Fibroblast of lung (primary cell): ENCODE results near the gene USP32. TPM values are rescaled to one million over a fixed set of nuclear protein-coding genes. Genes with fewer than 3 reads are reported as not detected.

Source experiments
- DNase-seq, 2 donors: peaks; one replicate each; pipeline versions ENCODE4 v3.0.0 to v3.0.0-alpha.2; 2010; ENCODE audit warnings: low read depth in 2 of 2
- H2AFZ ChIP-seq: 2 replicates; pipeline ENCODE4 v1.5.1; 2012; ENCODE audit warnings: low read length, control low read depth, inconsistent platforms
- H3K27ac ChIP-seq: 2 replicates; pipeline ENCODE4 v1.5.1; 2011; ENCODE audit warnings: low read length, control low read depth; ENCODE audit not compliant: insufficient read depth
- H3K27me3 ChIP-seq: 2 replicates; pipeline ENCODE4 v1.5.1; 2011; ENCODE audit warnings: mild to moderate bottlenecking, low read length; ENCODE audit not compliant: control insufficient read depth, insufficient read depth
- H3K36me3 ChIP-seq: 2 replicates; pipeline ENCODE4 v1.5.1; 2011; ENCODE audit warnings: low read length; ENCODE audit not compliant: control insufficient read depth, insufficient read depth
- H3K4me1 ChIP-seq: 2 replicates; pipeline ENCODE4 v1.5.1; 2011; ENCODE audit warnings: low read length; ENCODE audit not compliant: control insufficient read depth, insufficient read depth; ENCODE audit errors: extremely low read depth
- H3K4me2 ChIP-seq: 2 replicates; pipeline ENCODE4 v1.5.1; 2011; ENCODE audit warnings: low read length, control low read depth; ENCODE audit not compliant: insufficient read depth; ENCODE audit errors: extremely low read depth
- H3K4me3 ChIP-seq, 4 experiments: fragments of 200-600 bp in 1 of 4; sonication (generic) in 1 of 4; replicated peaks in 1 of 4; 2 replicates each; pipeline ENCODE4 v1.5.1; 2011 to 2016; ENCODE audit warnings: low read length in 4 of 4, low read depth in 3 of 4, mild to moderate bottlenecking in 3 of 4, control low read depth in 2 of 4, inconsistent platforms in 1 of 4, mixed read lengths in 1 of 4; ENCODE audit not compliant: insufficient read depth in 1 of 4; ENCODE audit errors: control extremely low read depth in 1 of 4
- H3K79me2 ChIP-seq: 2 replicates; pipeline ENCODE4 v1.5.1; 2012; ENCODE audit warnings: mild to moderate bottlenecking, low read length, inconsistent platforms; ENCODE audit not compliant: control insufficient read depth, insufficient read depth
- H3K9ac ChIP-seq: 2 replicates; pipeline ENCODE4 v1.5.1; 2011; ENCODE audit warnings: mild to moderate bottlenecking, low read length, control low read depth; ENCODE audit not compliant: insufficient read depth
- H3K9me3 ChIP-seq: 2 replicates; pipeline ENCODE4 v1.5.1; 2012; ENCODE audit warnings: low read depth, low read length; ENCODE audit not compliant: control insufficient read depth, insufficient read depth
- H4K20me1 ChIP-seq: 2 replicates; pipeline ENCODE4 v1.5.1; 2011; ENCODE audit warnings: low read length; ENCODE audit not compliant: control insufficient read depth, insufficient read depth; ENCODE audit errors: extremely low read depth
- EZH2 ChIP-seq: IDR thresholded peaks from 2 replicates; pipeline ENCODE4 v1.5.1; 2012; ENCODE audit warnings: low read length, control low read depth, mild to moderate bottlenecking; ENCODE audit errors: missing control alignments
- polyA plus RNA-seq, 2 donors: library from polyadenylated mRNA; depleted of rRNA in 1 of 2; stranded (reverse) in 1 of 2; unstranded in 1 of 2; fragments of >200 nt; gene quantifications; 2 replicates each; pipeline ENCODE4 v1.2.1, GENCODE V29; 2011 to 2012; ENCODE audit warnings: missing spikeins in 1 of 2
- total RNA-seq: library from RNA; depleted of rRNA; stranded (reverse); fragments of >200 nt; gene quantifications from 2 replicates; pipeline ENCODE4 v1.2.1, GENCODE V29; 2014
- TF ChIP-seq, protein P1 (sequence below), 2 donors: IDR thresholded peaks in 1 of 2; conservative IDR thresholded peaks in 1 of 2; 1 replicate in 1 of 2; 2 replicates in 1 of 2; pipeline ENCODE4 v1.5.1; 2011 to 2012; ENCODE audit warnings: low read length in 2 of 2, control low read depth in 1 of 2, inconsistent platforms in 1 of 2, low read depth in 1 of 2, mild to moderate bottlenecking in 1 of 2

USP32 gene
- total and polyA plus RNA-seq, 2 donors (not counting 1 experiment from before 2014, with no cell fraction given), result 40.1 to 82.7 TPM

- Histone ChIP-seq H3K9me3 (no peaks in the 10 kb centered on the region), H4K20me1 (no peaks in the 10 kb centered on the region), H2AFZ (no peak overlapping the region), H3K9ac (no peak overlapping the region), H3K36me3 (no peaks in the 10 kb centered on the region), H3K4me1 (no peaks in the 10 kb centered on the region), H3K4me2 (no peak overlapping the region), H3K27me3 (peaks cover 9% of the 10 kb centered on the region), H3K27ac (no peak overlapping the region), H3K79me2 (no peaks in the 10 kb centered on the region), H3K4me3 (no peak overlapping the region)
- DNase-seq, result no peak
- TF ChIP-seq EZH2, result no peak
- TF ChIP-seq, protein P1, sequence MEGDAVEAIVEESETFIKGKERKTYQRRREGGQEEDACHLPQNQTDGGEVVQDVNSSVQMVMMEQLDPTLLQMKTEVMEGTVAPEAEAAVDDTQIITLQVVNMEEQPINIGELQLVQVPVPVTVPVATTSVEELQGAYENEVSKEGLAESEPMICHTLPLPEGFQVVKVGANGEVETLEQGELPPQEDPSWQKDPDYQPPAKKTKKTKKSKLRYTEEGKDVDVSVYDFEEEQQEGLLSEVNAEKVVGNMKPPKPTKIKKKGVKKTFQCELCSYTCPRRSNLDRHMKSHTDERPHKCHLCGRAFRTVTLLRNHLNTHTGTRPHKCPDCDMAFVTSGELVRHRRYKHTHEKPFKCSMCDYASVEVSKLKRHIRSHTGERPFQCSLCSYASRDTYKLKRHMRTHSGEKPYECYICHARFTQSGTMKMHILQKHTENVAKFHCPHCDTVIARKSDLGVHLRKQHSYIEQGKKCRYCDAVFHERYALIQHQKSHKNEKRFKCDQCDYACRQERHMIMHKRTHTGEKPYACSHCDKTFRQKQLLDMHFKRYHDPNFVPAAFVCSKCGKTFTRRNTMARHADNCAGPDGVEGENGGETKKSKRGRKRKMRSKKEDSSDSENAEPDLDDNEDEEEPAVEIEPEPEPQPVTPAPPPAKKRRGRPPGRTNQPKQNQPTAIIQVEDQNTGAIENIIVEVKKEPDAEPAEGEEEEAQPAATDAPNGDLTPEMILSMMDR (conservative IDR thresholded peaks at IDR 0.05 in 1 of 2, IDR thresholded peaks at IDR 0.05 in 1 of 2; ENCODE audit: low read depth in 1 of 2, low read length in 2 of 2), result no peak
These were observed 231.0 kb downstream of the USP32 start for GRCh38 chr17:60160829-60161501.

DNA sequence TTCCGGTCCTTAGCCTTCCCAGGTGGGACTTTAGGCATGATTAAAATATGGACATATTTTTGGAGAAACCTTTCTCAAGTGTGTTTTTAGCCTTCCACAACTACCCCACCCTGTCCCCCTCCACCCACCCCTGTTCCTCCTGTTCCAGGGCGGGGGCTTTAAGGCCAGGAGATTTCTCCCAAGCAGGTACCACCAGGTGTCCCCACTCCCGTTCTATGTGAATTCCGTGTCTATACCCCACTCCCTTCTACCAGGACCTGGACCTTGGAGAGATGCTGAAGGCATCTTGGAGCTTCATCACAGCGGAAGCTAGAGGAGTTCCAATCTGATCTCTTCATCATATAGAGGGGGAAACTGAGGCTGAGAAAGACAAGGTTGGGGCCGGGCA, 232.5 kb downstream of the USP32 start:
- no peak overlapping the region for H3K27ac ChIP-seq
- H3K9me3 ChIP-seq, result no peaks in the 10 kb centered on the region
- H2AFZ ChIP-seq, result no peak overlapping the region
- TF ChIP-seq, protein P1 (conservative IDR thresholded peaks at IDR 0.05 in 1 of 2, IDR thresholded peaks at IDR 0.05 in 1 of 2; ENCODE audit: low read depth in 1 of 2, low read length in 2 of 2), result no peak
- TF ChIP-seq EZH2, result no peak
- no peak overlapping the region for H3K9ac ChIP-seq
- no peaks in the 10 kb centered on the region for H3K4me1 ChIP-seq
- H3K79me2 ChIP-seq, result no peaks in the 10 kb centered on the region
- no peaks in the 10 kb centered on the region for H4K20me1 ChIP-seq
- no peak overlapping the region for H3K4me2 ChIP-seq
- H3K27me3 ChIP-seq, result peaks cover 9% of the 10 kb centered on the region
- DNase-seq, result no peak
- no peak overlapping the region for H3K4me3 ChIP-seq
- no peaks in the 10 kb centered on the region for H3K36me3 ChIP-seq

GRCh38 chr17:60158751-60159478, 233.0 kb downstream of the USP32 start:
- TF ChIP-seq EZH2, result no peak
- TF ChIP-seq, protein P1 (conservative IDR thresholded peaks at IDR 0.05 in 1 of 2, IDR thresholded peaks at IDR 0.05 in 1 of 2; ENCODE audit: low read depth in 1 of 2, low read length in 2 of 2), result no peak
- no peaks in the 10 kb centered on the region for H3K9me3 ChIP-seq
- no peak overlapping the region for H3K27ac ChIP-seq
- H2AFZ ChIP-seq, result no peak overlapping the region
- H3K9ac ChIP-seq, result no peak overlapping the region
- no peak overlapping the region for H3K4me3 ChIP-seq
- H3K27me3 ChIP-seq, result peaks cover 9% of the 10 kb centered on the region
- H3K79me2 ChIP-seq, result no peaks in the 10 kb centered on the region
- no peaks in the 10 kb centered on the region for H3K4me1 ChIP-seq
- H3K36me3 ChIP-seq, result no peaks in the 10 kb centered on the region
- H4K20me1 ChIP-seq, result no peaks in the 10 kb centered on the region
- H3K4me2 ChIP-seq, result no peak overlapping the region
- no peak for DNase-seq
